Measurements from ENCODE around the gene DDX17. TPM values are rescaled to one million over a fixed set of nuclear protein-coding genes. Genes with fewer than 3 reads are reported as not detected.
"Not testable (repeated sequence)": the region's sequence is repeated elsewhere in the genome, so short reads cannot be mapped to it uniquely, and the experiment has no call there.

The DDX17 gene
- total RNA-seq, 4 donors from 2014 or later: 419 to 723 (median 493) TPM

GRCh38 chr22:38471237-38471636 is 34.9 kb downstream of the DDX17 start:
- 87% methylated on average over 11 of the region's 11 CpGs for WGBS, 2 donors
- H3K4me3 ChIP-seq (ENCODE audit: low read depth, poor library complexity, severe bottlenecking): no peak overlapping the region
- intact Hi-C loops (cut with DNase I; ENCODE audit: low total_unique reads): no loop called here
- peak in 1 of 2 donors; percentile 81 for DNase-seq (ENCODE audit: low spot score in 2 of 2)
- no peak for TF ChIP-seq POLR2A (IDR thresholded peaks at IDR 0.05)

- H3K4me3 ChIP-seq (ENCODE audit: low read depth, poor library complexity, severe bottlenecking); intact Hi-C loops (cut with DNase I; ENCODE audit: low total_unique reads): not testable (repeated sequence)
- WGBS, 2 donors: 92 to 95% methylated on average over 10 of the region's 10 CpGs
- peak in 1 of 2 donors; percentile 79 for DNase-seq (ENCODE audit: low spot score in 2 of 2)
Measured at GRCh38 chr22:38470179-38470578, 35.9 kb downstream of the DDX17 start.

- no peak for TF ChIP-seq POLR2A (IDR thresholded peaks at IDR 0.05)
- TF ChIP-seq CTCF (IDR thresholded peaks at IDR 0.05): no peak
- H3K4me3 ChIP-seq (ENCODE audit: low read depth, poor library complexity, severe bottlenecking): no peak overlapping the region
- DNase-seq (ENCODE audit: low spot score in 2 of 2): peak in 1 of 2 donors; percentile 79
- WGBS, 2 donors: 86 to 87% methylated on average over 6 of the region's 6 CpGs
- intact Hi-C loops (cut with DNase I; ENCODE audit: low total_unique reads): no loop called here
Measured at GRCh38 chr22:38469306-38469781, 36.8 kb downstream of the DDX17 start.

- WGBS, 2 donors: 57 to 58% methylated on average over 19 to 28 of the region's 28 CpGs
- H3K4me3 ChIP-seq (ENCODE audit: low read depth, poor library complexity, severe bottlenecking): peak overlapping the region; percentile 31
- peak in 1 of 2 donors; percentile 81 for DNase-seq (ENCODE audit: low spot score in 2 of 2)
- intact Hi-C loops (cut with DNase I; ENCODE audit: low total_unique reads): no loop called here
- no peak for TF ChIP-seq CTCF (IDR thresholded peaks at IDR 0.05)
- TF ChIP-seq POLR2A (IDR thresholded peaks at IDR 0.05): no peak
Measured at GRCh38 chr22:38468443-38469305, 37.4 kb downstream of the DDX17 start.

- TF ChIP-seq CTCF (IDR thresholded peaks at IDR 0.05) (no peak), POLR2A (IDR thresholded peaks at IDR 0.05) (no peak)
- 0 to 2% methylated on average over 15 to 35 of the region's 53 CpGs for WGBS, 2 donors
- DNase-seq (ENCODE audit: low spot score in 2 of 2): peak in 1 of 2 donors; percentile 92
Measured at GRCh38 chr22:38467904-38468442, 38.1 kb downstream of the DDX17 start, which contains the start of gene KDELR3. Gene KDELR3 (plus strand): TSS chr22:38468096. CDS start chr22:38468234, 138 bp downstream.

GRCh38 chr22:38467438-38467903 is 38.6 kb downstream of the DDX17 start:
- DNase-seq (ENCODE audit: low spot score in 2 of 2): no peak
- 19 to 20% methylated on average over 14 to 17 of the region's 20 CpGs for WGBS, 2 donors
- TF ChIP-seq POLR2A (IDR thresholded peaks at IDR 0.05) (no peak), CTCF (IDR thresholded peaks at IDR 0.05) (no peak)
- intact Hi-C loops (cut with DNase I; ENCODE audit: low total_unique reads): no loop called here
- H3K4me3 ChIP-seq (ENCODE audit: low read depth, poor library complexity, severe bottlenecking): peak overlapping the region; percentile 31

More at GRCh38 chr22:38467904-38468442, 38.1 kb downstream of the DDX17 start, which contains the start of gene KDELR3:
- H3K4me3 ChIP-seq (ENCODE audit: low read depth, poor library complexity, severe bottlenecking): peak within 1 kb of the TSS; percentile 31
- intact Hi-C loops (cut with DNase I; ENCODE audit: low total_unique reads): no loop called here

Measured in lower leg skin (tissue), 4 donors.